Lung (tissue), 16 donors: ENCODE data around the gene OR6C3. TPM values are rescaled to one million over a fixed set of nuclear protein-coding genes. Genes with fewer than 3 reads are reported as not detected.

Experiments
- ATAC-seq: fragments of 200-7000 bp; cut with Tn5 transposase; one replicate; pipeline ENCODE4 v1.9.1; 2020; ENCODE audit warnings: moderate number of reproducible peaks; ENCODE audit not compliant: insufficient read depth, low FRiP score
- DNase-seq, 3 donors: peaks; one replicate each; pipeline ENCODE4 v3.0.0-alpha.2; 2013 to 2017
- H3K27ac ChIP-seq, 2 donors: one replicate each; pipeline ENCODE4 v1.5.1; 2013; ENCODE audit warnings: mild to moderate bottlenecking in 2 of 2, moderate library complexity in 2 of 2, control low read depth in 1 of 2, inconsistent platforms in 1 of 2, low read depth in 1 of 2, low read length in 1 of 2
- H3K27me3 ChIP-seq, 3 donors: one replicate each; pipeline ENCODE4 v1.5.1; 2013; ENCODE audit warnings: low read length in 2 of 3; ENCODE audit not compliant: control insufficient read depth in 3 of 3, insufficient read depth in 3 of 3
- H3K36me3 ChIP-seq, 4 donors: one replicate each; pipeline ENCODE4 v1.5.1; 2013; ENCODE audit warnings: low read length in 4 of 4, mild to moderate bottlenecking in 1 of 4, moderate library complexity in 1 of 4; ENCODE audit not compliant: control insufficient read depth in 4 of 4, insufficient read depth in 4 of 4
- H3K4me1 ChIP-seq, 5 donors: one replicate each; pipeline ENCODE4 v1.5.1; 2013; ENCODE audit warnings: low read length in 5 of 5, mild to moderate bottlenecking in 2 of 5, moderate library complexity in 1 of 5; ENCODE audit not compliant: control insufficient read depth in 5 of 5, insufficient read depth in 5 of 5
- H3K4me3 ChIP-seq: one replicate; pipeline ENCODE4 v1.5.1; 2013; ENCODE audit warnings: mild to moderate bottlenecking, control low read depth, moderate library complexity
- H3K9ac ChIP-seq, 2 donors: one replicate each; pipeline ENCODE4 v1.5.1; 2013; ENCODE audit warnings: low read length in 2 of 2, control low read depth in 1 of 2; ENCODE audit not compliant: insufficient read depth in 1 of 2
- H3K9me3 ChIP-seq, 4 donors: one replicate each; pipeline ENCODE4 v1.5.1; 2013; ENCODE audit warnings: low read length in 3 of 4, mild to moderate bottlenecking in 1 of 4, moderate library complexity in 1 of 4; ENCODE audit not compliant: control insufficient read depth in 4 of 4, insufficient read depth in 3 of 4
- WGBS, 2 donors: extraction: QIAGEN DNeasy Blood & Tissue Kit; methylation state at CpG; one replicate each; pipeline ENCODE4 v1.1.7; 2013; 5-methylcytosine and 5-hydroxymethylcytosine counted together
- long read RNA-seq, 5 donors: transcript quantifications; one replicate each; lab custom pipeline, GENCODE V29; 2026
- polyA plus RNA-seq, 2 donors: library from polyadenylated mRNA; stranded (reverse); fragments of 200-250 nt; gene quantifications; one replicate each; pipeline ENCODE4 v1.2.1, GENCODE V29; 2013
- total RNA-seq, 2 donors: library from RNA; depleted of rRNA in 1 of 2; stranded (reverse); fragments of >200 nt in 1 of 2; gene quantifications; one replicate each; pipeline ENCODE4 v1.2.1, GENCODE V29; 2014 to 2021
- TF ChIP-seq, protein P1 (sequence below): IDR thresholded peaks from 2 replicates; pipeline ENCODE4 v1.5.1; 2012; ENCODE audit warnings: mild to moderate bottlenecking; ENCODE audit errors: control extremely low read depth, extremely low read depth
- donor health status: control.
- donor health status: control.
- donor health status: Bipolar disorder and iron deficiency.
- donor health status: healthy.
- donor health status: DM: yes; HTN: yes; CAD: no.

OR6C3 gene
- total RNA-seq (not detected), polyA plus RNA-seq (not detected)
- long read RNA-seq, donor 1: 0 reads
- long read RNA-seq, donor 2: 0 reads
- long read RNA-seq, donor 3: 0 reads
- long read RNA-seq, donor 4: 0 reads
- long read RNA-seq, donor 5: 0 reads

DNA sequence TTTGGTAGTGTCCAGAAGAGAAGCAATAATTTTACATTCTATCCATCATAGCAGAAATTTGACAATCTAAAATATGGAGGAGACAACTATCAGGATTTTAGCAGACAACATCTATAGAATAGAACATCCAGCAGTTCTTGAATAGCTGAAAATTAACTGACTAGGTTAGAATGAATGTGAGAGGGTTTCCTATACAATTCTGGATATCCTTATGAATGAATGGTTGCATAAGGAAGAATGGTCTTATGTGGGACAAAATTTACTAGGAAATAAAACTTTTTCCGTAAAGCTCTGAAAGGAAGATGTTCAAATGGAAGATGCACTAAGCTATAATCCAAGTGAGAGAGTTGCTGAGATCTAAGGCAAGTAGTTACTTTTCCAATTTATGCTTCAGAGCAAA lies at the start of gene OR6C3:
Gene OR6C3, plus strand, starts transcription at position 301 of the 400 bp plus-strand sequence. CDS start 955 bp downstream, outside the sequence.
- 96 to 97% methylated on average over 1 of the region's 1 CpG for WGBS, 2 donors
- no peak within 1 kb of the TSS for H3K4me3 ChIP-seq
- no peaks in the 10 kb centered on the region for H3K27me3 ChIP-seq

DNA sequence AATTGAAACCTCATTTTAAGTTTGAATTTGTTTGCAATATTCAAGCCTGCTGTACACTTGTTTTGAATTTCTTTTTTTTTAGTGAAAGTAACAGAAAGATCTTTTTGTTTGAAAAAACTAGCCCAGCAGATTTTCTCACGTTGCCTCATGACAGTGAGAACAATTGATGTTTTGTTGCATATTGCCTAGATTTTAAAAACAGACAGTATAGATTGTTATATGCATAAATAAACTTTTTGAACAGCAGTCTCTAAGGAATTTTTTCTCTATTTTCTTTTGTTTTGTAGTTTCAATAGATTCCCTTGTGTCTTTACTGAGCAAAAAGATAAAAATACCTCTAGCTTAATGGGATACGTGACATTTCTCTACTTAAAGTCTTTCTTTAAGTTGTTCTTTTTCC lies 49.6 kb upstream of the OR6C3 start:
- WGBS, 2 donors: 72 to 74% methylated on average over 2 of the region's 2 CpGs
- TF ChIP-seq, protein P1, sequence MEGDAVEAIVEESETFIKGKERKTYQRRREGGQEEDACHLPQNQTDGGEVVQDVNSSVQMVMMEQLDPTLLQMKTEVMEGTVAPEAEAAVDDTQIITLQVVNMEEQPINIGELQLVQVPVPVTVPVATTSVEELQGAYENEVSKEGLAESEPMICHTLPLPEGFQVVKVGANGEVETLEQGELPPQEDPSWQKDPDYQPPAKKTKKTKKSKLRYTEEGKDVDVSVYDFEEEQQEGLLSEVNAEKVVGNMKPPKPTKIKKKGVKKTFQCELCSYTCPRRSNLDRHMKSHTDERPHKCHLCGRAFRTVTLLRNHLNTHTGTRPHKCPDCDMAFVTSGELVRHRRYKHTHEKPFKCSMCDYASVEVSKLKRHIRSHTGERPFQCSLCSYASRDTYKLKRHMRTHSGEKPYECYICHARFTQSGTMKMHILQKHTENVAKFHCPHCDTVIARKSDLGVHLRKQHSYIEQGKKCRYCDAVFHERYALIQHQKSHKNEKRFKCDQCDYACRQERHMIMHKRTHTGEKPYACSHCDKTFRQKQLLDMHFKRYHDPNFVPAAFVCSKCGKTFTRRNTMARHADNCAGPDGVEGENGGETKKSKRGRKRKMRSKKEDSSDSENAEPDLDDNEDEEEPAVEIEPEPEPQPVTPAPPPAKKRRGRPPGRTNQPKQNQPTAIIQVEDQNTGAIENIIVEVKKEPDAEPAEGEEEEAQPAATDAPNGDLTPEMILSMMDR: no peak
- Histone ChIP-seq H3K27ac (no peak overlapping the region), H3K27me3 (no peaks in the 10 kb centered on the region), H3K36me3 (no peaks in the 10 kb centered on the region), H3K4me3 (no peak overlapping the region), H3K9me3 (peaks cover 0 to 5% (median 1%) of the 10 kb centered on the region in 4 donors), H3K9ac (no peak overlapping the region), H3K4me1 (no peaks in the 10 kb centered on the region)
- ATAC-seq (no peak), DNase-seq (no peak)

More for the DNA sequence above, at the start of gene OR6C3:
- H3K4me1 ChIP-seq: no peaks in the 10 kb centered on the region
- no peak within 1 kb of the TSS for H3K9ac ChIP-seq
- no peak within 1 kb of the TSS for H3K27ac ChIP-seq
- H3K36me3 ChIP-seq: no peaks in the 10 kb centered on the region
- ATAC-seq (no peak), DNase-seq (no peak)
- H3K9me3 ChIP-seq: no peaks in the 10 kb centered on the region
- TF ChIP-seq, protein P1: no peak

DNA sequence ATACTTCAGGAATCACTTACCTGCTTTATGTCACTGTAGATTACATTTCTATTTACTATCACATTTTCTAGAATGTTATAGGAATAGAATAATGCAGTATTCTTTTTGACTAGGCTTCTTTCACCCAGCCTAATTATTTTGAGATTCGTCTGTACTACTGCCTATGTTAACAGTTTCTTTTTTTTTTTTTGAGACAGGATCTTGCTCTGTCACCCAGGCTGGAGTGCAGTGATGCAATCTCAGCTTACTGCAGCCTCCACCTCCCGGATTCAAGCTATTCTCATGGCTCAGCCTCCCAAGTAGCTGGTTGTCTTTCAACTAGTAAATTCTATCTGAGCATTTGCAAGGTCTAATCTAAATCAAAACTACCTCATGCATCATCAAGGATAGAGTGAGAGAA lies 40.5 kb upstream of the OR6C3 start:
- TF ChIP-seq, protein P1: no peak
- Histone ChIP-seq H3K9me3 (peaks cover 0 to 7% (median 0%) of the 10 kb centered on the region in 4 donors), H3K27me3 (no peaks in the 10 kb centered on the region), H3K4me1 (no peaks in the 10 kb centered on the region), H3K27ac (no peak overlapping the region), H3K36me3 (no peaks in the 10 kb centered on the region), H3K4me3 (no peak overlapping the region), H3K9ac (no peak overlapping the region)
- DNase-seq: no peak
- 40 to 69% methylated on average over 2 of the region's 2 CpGs for WGBS, 2 donors
- no peak for ATAC-seq

DNA sequence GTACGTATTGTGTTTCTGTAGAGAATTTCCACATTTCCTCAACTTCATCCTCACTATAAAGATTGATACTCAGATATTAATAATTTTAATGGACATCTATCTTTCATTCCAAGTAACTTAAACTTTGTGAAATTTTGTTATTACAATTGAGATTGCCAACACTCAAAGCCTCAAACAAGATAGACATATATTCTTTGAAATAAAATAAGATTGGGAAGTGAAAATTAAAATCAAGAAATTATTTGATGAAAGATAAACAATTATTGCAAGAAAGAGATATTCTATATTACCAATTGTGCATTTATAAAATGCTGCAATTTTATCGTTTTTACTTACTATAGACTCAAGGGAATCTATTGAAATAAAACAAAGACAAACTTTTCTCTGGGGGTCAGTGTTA lies 34.1 kb upstream of the OR6C3 start, which contains the start of gene OR6C6:
Gene OR6C6, minus strand, starts transcription at position 101 of the 400 bp plus-strand sequence. CDS start 1,337 bp downstream, outside the sequence.
- Histone ChIP-seq H3K4me1 (no peaks in the 10 kb centered on the region), H3K9ac (no peak within 1 kb of the TSS), H3K4me3 (no peak within 1 kb of the TSS), H3K27me3 (no peaks in the 10 kb centered on the region), H3K27ac (no peak within 1 kb of the TSS), H3K9me3 (no peaks in the 10 kb centered on the region), H3K36me3 (no peaks in the 10 kb centered on the region)
- DNase-seq: no peak
- WGBS, 2 donors: 76 to 83% methylated on average over 2 of the region's 2 CpGs
- ATAC-seq: no peak
- TF ChIP-seq, protein P1: no peak
